ENCODE measurements around the gene ZDHHC20.

ZDHHC20 gene, protein sequence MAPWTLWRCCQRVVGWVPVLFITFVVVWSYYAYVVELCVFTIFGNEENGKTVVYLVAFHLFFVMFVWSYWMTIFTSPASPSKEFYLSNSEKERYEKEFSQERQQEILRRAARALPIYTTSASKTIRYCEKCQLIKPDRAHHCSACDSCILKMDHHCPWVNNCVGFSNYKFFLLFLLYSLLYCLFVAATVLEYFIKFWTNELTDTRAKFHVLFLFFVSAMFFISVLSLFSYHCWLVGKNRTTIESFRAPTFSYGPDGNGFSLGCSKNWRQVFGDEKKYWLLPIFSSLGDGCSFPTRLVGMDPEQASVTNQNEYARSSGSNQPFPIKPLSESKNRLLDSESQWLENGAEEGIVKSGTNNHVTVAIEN
- total RNA-seq = 151 reads per million, percentile 89 among the genes with 10 or more reads in this experiment

- peak; percentile 81 for DNase-seq
These were observed at the start of gene ZDHHC20 for GRCh38 chr13:21458813-21459701. Gene ZDHHC20 (minus strand): TSS chr13:21459303. CDS start chr13:21459171, 132 bp downstream.

- no peak for DNase-seq
These were observed 45.3 kb upstream of the ZDHHC20 start for GRCh38 chr13:21504379-21504778.

GRCh38 chr13:21501686-21502085 is 42.6 kb upstream of the ZDHHC20 start:
- DNase-seq = no peak

DNA sequence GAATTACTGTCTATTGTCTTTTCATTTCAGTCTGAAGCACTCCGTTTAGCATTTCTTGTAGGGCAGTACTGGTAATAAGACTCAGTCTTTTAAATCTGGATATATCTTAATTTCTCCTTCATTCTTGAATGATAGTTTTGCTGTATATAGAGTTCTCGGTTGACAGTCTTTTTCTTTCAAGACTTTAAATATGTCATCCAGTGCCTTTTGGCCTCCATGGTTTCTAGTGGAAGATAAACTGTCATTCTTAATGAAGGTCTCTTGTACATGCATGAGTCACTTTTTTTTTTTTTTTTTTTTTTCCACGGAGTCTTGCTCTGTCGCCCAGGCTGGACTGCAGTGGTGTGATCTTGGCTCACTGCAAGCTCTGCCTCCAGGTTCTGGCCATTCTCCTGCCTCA is 27.2 kb upstream of the ZDHHC20 start:
- DNase-seq = no peak

DNA sequence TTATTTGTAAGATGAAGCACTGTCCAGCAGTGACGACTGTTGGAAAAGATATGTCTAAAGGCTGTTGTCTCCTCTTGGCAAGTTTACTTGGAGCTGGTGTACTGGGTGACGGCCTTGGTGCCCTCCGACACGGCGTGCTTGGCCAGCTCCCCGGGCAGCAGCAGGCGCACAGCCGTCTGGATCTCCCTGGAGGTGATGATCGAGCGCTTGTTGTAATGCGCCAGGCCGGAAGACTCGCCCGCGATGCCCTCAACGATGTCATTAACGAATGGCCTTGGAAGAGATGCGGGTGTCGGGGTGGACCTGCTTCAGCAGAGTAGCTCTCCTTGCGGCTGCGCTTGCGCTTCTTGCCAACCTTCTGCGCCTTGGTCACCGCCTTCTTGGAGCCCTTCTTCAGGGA is 24.6 kb upstream of the ZDHHC20 start:
- no peak for DNase-seq

DNA sequence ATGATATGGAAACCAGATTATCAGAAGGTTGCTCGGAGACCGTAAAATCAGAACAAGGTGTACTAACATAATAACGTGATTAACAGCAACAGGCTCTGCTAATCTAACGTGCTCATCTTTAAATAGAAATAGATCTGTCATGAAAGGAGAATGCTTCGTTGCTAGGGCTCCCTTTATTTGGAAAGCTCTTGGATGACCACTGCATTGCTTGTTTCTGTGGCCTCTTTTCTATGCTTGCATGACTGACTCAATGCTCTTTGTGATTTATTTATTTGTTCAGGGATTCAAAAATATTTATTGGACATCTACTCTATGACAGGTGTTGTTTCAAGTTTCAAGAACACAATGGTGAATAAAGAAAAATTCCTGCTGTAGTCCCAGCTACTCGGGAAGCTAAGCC is 22.3 kb upstream of the ZDHHC20 start:
- DNase-seq = no peak

GRCh38 chr13:21478881-21479808 is 20.0 kb upstream of the ZDHHC20 start:
- peak; percentile 54 for DNase-seq

GRCh38 chr13:21476893-21477472 is 17.9 kb upstream of the ZDHHC20 start:
- DNase-seq = peak; percentile 70

DNA sequence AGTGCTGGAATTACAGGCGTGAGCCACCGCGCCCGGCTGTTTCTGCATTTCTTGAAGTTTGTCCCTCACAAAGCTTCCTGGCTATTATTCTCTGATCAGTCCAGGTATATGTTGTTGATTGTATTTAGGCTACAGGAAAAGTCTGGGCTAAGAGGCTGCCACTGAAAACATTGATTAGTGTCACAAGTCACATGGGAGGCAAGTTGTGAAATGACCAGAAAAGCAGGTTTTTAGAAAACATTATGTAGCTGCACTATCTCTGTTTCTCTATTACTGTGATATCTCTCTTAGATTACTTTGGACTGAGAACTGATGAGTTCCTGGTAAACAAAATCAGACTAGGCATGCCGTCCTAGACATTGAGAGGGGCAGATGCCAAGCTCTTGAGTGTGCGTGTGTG is 16.0 kb upstream of the ZDHHC20 start:
- DNase-seq = no peak

GRCh38 chr13:21470785-21471184 is 11.7 kb upstream of the ZDHHC20 start:
- no peak for DNase-seq

GRCh38 chr13:21466527-21466926 is 7.4 kb upstream of the ZDHHC20 start:
- DNase-seq = no peak

DNA sequence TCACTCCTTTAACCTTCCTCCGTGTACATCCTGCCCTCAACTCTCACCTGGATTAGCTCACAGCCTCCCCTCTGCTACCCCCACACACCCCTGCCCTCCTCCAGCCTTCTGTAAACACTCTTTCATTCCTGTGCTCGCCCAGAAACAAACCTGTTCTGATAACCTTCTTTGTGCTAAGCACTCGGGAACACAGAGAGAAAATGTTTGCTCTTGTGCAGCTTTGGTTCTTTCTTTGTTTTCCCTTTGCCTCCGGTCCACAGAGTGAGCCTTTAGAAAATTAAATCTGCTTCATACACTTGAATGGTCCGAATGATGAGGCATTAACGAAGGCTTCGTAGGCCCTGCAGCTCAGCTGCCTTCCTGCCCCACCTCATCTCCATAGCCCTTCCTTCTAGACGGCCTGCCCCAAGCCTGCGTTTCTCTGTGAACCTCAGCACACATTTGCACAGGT is 6.6 kb upstream of the ZDHHC20 start:
- no peak for DNase-seq

DNA sequence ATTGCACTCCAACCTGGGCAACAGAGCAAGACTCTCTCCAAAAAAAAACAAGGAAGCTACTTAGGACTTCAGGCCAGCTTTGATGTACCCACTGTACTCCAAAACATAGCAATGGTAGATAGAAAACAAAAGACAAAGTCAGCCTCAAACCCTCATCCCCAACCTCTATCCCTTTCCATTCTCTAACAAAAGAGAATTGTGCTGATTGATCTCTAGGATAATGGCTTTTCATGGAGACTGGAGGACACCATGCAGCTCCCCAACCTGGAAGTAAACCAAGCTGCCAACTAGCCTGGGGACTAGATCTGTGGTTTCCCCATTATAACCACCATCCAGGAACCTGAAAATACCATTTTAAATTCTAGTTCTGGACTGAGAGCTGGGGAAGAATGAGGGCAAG is 4.3 kb upstream of the ZDHHC20 start:
- no peak for DNase-seq

- DNase-seq = no peak
These were observed 2.0 kb upstream of the ZDHHC20 start for GRCh38 chr13:21461131-21461530.

DNA sequence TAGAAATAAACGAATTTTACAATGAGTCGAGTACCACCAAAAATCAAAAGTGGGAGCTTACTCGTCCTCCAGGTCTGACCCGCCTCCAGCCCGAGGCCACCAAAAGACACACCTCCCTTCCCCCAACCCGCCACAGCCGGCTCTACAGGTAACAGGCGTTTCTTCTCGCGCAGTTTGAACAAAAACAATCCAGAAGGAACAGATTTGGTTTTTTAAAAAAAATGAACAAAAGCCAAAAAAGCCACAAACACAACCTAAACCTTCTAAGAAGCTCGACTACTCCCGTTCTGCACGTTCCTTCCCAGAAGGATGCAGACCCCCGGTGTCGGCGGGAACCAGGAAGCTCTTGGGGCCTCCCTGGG is 671 bp downstream of the ZDHHC20 start:
- no peak for DNase-seq

- no peak for DNase-seq
These were observed 5.6 kb downstream of the ZDHHC20 start for GRCh38 chr13:21453387-21454081.

DNA sequence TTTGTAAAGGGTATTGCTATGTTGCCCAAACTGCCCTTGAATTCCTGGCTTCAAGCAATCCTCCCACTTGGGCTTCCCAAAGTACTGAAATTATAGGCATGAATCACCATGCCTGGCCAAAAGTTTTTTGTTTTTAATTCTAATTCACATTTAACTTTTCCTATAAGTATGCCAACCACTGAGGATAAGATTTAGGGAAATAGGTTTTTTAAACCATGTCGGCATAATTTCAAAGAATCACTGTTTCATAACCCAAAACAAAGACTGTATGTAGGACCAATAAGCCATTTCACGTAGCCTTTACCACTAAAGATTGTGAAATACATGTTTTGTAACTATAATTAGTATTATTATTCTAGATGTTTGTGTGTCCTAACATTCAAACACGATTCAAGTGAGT is 8.2 kb downstream of the ZDHHC20 start:
- no peak for DNase-seq

DNA sequence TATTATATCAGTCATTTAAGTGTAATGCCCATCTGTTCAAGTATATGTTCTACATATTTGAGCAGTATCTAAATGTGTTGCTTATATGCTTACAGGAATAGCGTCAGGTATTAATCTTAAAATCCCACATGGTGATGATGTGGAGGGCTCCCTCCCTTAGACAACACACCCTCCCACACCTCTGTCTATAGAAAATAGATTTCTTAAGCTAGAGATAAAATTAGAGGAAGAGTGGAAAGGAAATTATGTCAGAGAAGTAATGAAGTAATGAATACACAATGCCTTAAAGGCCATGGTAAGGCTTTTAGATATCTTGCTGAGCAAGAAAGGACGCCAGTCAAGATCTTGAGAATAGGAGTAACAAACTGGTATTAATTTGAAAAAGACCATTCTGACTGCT is 12.4 kb downstream of the ZDHHC20 start:
- no peak for DNase-seq

GRCh38 chr13:21445759-21446158 is 13.3 kb downstream of the ZDHHC20 start:
- DNase-seq = no peak

DNA sequence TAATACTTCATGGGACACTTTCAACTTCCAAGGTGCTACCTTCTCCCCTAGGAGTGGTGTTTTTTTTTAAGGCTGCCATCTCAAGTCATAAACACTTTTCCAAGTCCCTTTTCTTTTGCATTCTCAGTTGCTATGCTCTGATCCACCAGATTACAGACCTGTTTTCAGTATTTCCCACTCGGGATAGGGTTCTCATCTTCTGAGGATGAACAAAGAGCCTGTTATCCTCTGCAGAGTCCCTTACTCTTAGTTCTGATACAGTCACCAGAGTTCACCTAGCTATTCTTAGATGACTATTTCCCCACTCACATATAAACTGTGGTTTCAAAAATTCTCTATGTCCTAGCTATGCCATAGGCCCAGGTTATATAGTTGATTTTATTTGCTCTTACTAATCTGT is 15.9 kb downstream of the ZDHHC20 start:
- no peak for DNase-seq

DNA sequence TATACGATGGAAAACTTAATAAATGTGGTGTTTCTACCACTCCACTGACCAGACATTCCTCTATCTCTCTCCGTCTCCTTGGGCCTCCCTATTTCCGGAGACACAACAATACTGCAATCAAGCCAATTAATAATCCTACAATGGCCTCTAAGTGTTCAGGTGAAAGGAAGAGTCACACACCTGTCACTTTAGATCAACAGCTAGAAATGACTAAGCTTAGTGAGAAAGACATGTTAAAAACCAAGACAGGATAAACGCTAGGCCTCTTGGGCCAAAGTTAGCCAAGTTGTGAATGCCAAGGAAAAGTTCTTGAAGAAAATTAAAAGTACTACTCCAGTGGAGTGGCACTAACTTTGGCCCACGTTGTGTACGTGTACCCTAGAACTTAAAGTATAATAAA is 22.5 kb downstream of the ZDHHC20 start:
- DNase-seq = no peak

- DNase-seq = no peak
These were observed 23.4 kb downstream of the ZDHHC20 start for GRCh38 chr13:21435687-21436151.
